Caco-2 (cell line): ENCODE data around the gene ATP13A2. TPM values are rescaled to one million over a fixed set of nuclear protein-coding genes. Genes with fewer than 3 reads are reported as not detected.

Experiments
- BruUV-seq: library from RNA; stranded (reverse); fragments of 400-500 nt; replicated peaks from 2 replicates; lab custom pipeline; 2021; lab: Mats Ljungman, UMichigan
- CTCF ChIA-PET: fragments of 300-600 bp; sonication (Branson Sonifier 250); formaldehyde crosslinking; loops from one replicate; lab custom pipeline; 2022; ENCODE audit warnings: antibody characterized with exemption; lab: Charles Lee
- POLR2A ChIA-PET: fragments of 300-600 bp; sonication (Branson Sonifier 250); formaldehyde crosslinking; loops from one replicate; lab custom pipeline; 2022; ENCODE audit warnings: antibody characterized with exemption; lab: Charles Lee
- DNase-seq, 2 experiments: peaks; one replicate each; pipeline versions ENCODE4 v3.0.0 to v3.0.0-alpha.2; 2020 to 2022
- H3K27me3 ChIP-seq: replicated peaks from 2 replicates; pipeline ENCODE4 v1.6.0; 2011; ENCODE audit warnings: low read length; ENCODE audit not compliant: control insufficient read depth, insufficient read depth
- H3K36me3 ChIP-seq: 2 replicates; pipeline ENCODE4 v1.5.1; 2011; ENCODE audit warnings: low read length; ENCODE audit not compliant: control insufficient read depth, insufficient read depth
- H3K4me1 ChIP-seq: fragments of 250-450 bp; sonication (Bioruptor Pico); 2 replicates; pipeline ENCODE4 v1.5.1; 2020; ENCODE audit warnings: mild to moderate bottlenecking
- H3K4me3 ChIP-seq: 2 replicates; pipeline ENCODE4 v1.5.1; 2011; ENCODE audit warnings: low read depth, mild to moderate bottlenecking, control low read depth, low read length
- H3K9me3 ChIP-seq: fragments of 250-450 bp; sonication (Bioruptor Pico); 2 replicates; pipeline ENCODE4 v1.5.1; 2020; ENCODE audit warnings: mild to moderate bottlenecking, moderate library complexity
- H3K27ac Mint-ChIP-seq: one replicate; pipeline ENCODE4 v1.8.0; 2022; ENCODE audit warnings: mixed read lengths; ENCODE audit not compliant: unreplicated experiment
- H3K27me3 Mint-ChIP-seq: one replicate; pipeline ENCODE4 v1.8.0; 2022; ENCODE audit warnings: mixed read lengths; ENCODE audit not compliant: insufficient read depth, unreplicated experiment
- H3K36me3 Mint-ChIP-seq: one replicate; pipeline ENCODE4 v1.8.0; 2022; ENCODE audit warnings: mild to moderate bottlenecking, mixed read lengths; ENCODE audit not compliant: insufficient read depth, unreplicated experiment
- H3K4me1 Mint-ChIP-seq: one replicate; pipeline ENCODE4 v1.8.0; 2022; ENCODE audit warnings: low read depth, mixed read lengths; ENCODE audit not compliant: unreplicated experiment
- H3K4me3 Mint-ChIP-seq: one replicate; pipeline ENCODE4 v1.8.0; 2022; ENCODE audit warnings: mild to moderate bottlenecking, moderate library complexity, mixed read lengths; ENCODE audit not compliant: unreplicated experiment
- H3K9me3 Mint-ChIP-seq: one replicate; pipeline ENCODE4 v1.8.0; 2022; ENCODE audit warnings: mixed read lengths; ENCODE audit not compliant: unreplicated experiment
- intact Hi-C: fragments of 100-400 bp; cut with micrococcal nuclease; formaldehyde crosslinking; loops from one replicate; pipeline ENCODE4 v1.10.0; 2022; ENCODE audit not compliant: unreplicated experiment
- total RNA-seq: library from RNA; stranded (reverse); gene quantifications from 2 replicates; pipeline ENCODE4 v1.2.3, GENCODE V29; 2022
- TF ChIP-seq, protein P1 (sequence below), 2 experiments: fragments of 200-600 bp in 1 of 2; IDR thresholded peaks; 1 replicate in 1 of 2; 2 replicates in 1 of 2; pipeline versions ENCODE4 v1.5.1 to v1.8.0; 2011 to 2022; ENCODE audit warnings: antibody characterized with exemption in 1 of 2, control low read depth in 1 of 2, inconsistent platforms in 1 of 2, low read depth in 1 of 2, low read length in 1 of 2, mild to moderate bottlenecking in 1 of 2, moderate library complexity in 1 of 2; ENCODE audit not compliant: insufficient read depth in 1 of 2, severe bottlenecking in 1 of 2, unreplicated experiment in 1 of 2

ATP13A2 gene
- total RNA-seq, 1 experiment from 2014 or later, result 58.4 TPM

DNA sequence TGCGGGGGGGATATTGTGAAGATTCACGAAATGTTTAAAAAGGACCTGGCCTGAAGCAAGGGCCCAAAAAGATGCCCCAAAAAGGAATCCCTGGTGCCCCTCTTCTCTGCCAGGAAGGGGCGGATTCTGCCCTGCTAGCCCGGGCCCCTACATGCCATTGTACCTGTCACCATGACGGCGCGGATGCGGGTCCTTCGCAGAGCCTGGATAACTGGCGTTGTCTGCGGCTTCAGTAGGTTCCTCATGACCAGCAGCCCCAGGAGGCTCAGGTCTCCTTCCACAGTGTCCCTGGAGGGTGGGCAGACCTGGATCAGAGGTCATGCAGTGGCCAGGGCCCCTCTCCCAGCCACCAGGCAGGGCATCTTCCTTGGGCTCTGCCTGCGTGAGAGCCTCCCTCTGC, 20.2 kb downstream of the ATP13A2 start:
- Mint-ChIP-seq H3K9me3 (no peaks in the 10 kb centered on the region), H3K4me1 (no peaks in the 10 kb centered on the region), H3K36me3 (peaks cover 7% of the 10 kb centered on the region), H3K27me3 (no peaks in the 10 kb centered on the region), H3K27ac (no peak overlapping the region), H3K4me3 (no peak overlapping the region)
- intact Hi-C loops, result no loop called here
- BruUV-seq, result no TSS peak
- Histone ChIP-seq H3K4me1 (no peaks in the 10 kb centered on the region), H3K36me3 (no peaks in the 10 kb centered on the region), H3K9me3 (no peaks in the 10 kb centered on the region), H3K27me3 (no peaks in the 10 kb centered on the region), H3K4me3 (no peak overlapping the region)
- TF ChIP-seq, protein P1, sequence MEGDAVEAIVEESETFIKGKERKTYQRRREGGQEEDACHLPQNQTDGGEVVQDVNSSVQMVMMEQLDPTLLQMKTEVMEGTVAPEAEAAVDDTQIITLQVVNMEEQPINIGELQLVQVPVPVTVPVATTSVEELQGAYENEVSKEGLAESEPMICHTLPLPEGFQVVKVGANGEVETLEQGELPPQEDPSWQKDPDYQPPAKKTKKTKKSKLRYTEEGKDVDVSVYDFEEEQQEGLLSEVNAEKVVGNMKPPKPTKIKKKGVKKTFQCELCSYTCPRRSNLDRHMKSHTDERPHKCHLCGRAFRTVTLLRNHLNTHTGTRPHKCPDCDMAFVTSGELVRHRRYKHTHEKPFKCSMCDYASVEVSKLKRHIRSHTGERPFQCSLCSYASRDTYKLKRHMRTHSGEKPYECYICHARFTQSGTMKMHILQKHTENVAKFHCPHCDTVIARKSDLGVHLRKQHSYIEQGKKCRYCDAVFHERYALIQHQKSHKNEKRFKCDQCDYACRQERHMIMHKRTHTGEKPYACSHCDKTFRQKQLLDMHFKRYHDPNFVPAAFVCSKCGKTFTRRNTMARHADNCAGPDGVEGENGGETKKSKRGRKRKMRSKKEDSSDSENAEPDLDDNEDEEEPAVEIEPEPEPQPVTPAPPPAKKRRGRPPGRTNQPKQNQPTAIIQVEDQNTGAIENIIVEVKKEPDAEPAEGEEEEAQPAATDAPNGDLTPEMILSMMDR (IDR thresholded peaks at IDR 0.05; ENCODE audit: insufficient read depth in 1 of 2, low read depth in 1 of 2, low read length in 1 of 2, severe bottlenecking in 1 of 2, unreplicated experiment in 1 of 2), result no peak
- POLR2A ChIA-PET, result no interaction called here
- no peak for DNase-seq
- CTCF ChIA-PET, result no interaction called here

DNA sequence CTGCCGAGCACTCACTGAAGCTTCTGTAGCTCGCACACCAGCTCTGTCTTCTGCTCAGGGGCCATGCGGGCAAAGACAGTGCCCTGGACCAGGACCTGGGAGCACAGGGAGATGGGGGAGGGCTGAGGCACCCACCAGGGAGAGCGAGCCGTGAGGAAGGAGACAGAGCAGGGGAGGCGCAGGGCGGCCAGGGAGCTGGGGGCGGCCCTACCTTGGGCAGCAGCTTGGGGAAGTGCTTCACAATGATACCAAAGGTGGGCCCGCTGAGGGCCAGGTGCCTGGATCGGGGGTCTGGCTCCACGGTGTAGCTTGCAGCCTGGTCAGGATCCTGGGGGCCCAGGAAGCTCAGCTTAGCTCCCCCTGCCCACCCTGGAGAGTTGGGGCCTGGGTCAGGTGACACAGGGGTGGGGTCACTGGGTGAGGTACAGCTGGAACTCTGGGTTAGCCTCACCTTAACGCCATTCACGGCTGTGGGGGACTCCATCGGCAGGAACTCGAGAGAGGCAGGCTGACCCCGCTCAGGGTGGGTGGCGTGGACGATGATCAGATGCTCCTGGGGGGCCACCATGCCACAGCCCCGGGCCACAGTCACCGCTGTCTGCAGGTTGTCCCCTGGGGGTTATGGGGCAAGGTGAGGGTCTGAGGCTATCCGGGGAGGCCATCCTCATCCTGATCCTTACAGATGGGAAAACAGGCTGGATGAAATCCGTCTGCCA, 21.9 kb downstream of the ATP13A2 start:
- no peak overlapping the region for H3K4me3 Mint-ChIP-seq
- peaks cover 7% of the 10 kb centered on the region for H3K36me3 Mint-ChIP-seq
- no peaks in the 10 kb centered on the region for H3K9me3 Mint-ChIP-seq
- no peaks in the 10 kb centered on the region for H3K9me3 ChIP-seq
- no peak overlapping the region for H3K4me3 ChIP-seq
- H3K27me3 Mint-ChIP-seq, result no peaks in the 10 kb centered on the region
- CTCF ChIA-PET, result no interaction called here
- TF ChIP-seq, protein P1 (IDR thresholded peaks at IDR 0.05; ENCODE audit: insufficient read depth in 1 of 2, low read depth in 1 of 2, low read length in 1 of 2, severe bottlenecking in 1 of 2, unreplicated experiment in 1 of 2), result no peak
- no peak overlapping the region for H3K27ac Mint-ChIP-seq
- POLR2A ChIA-PET, result no interaction called here
- H3K27me3 ChIP-seq, result no peaks in the 10 kb centered on the region
- H3K4me1 Mint-ChIP-seq, result no peaks in the 10 kb centered on the region
- no peaks in the 10 kb centered on the region for H3K36me3 ChIP-seq
- BruUV-seq, result no TSS peak
- intact Hi-C loops, result no loop called here
- DNase-seq, result no peak
- H3K4me1 ChIP-seq, result no peaks in the 10 kb centered on the region

DNA sequence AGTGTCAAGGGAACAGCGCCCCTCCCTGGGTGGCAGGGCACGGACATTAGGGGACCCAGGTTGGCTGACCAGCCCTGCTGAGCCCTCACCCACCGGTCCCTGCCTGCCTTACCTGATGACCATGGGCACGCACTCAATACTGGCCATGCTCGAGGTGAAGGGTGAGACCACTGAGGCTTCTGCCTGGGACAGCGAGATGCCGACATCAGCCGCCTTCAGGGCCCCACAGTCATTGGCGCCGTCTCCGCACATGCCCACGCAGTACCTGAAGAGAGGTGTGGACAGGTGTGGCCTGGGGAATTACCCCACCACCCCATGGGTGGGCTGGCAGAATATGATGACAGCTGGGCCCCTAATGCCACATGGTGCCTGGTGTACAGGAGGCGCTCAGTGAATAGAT, 23.5 kb downstream of the ATP13A2 start:
- Histone ChIP-seq H3K4me1 (no peaks in the 10 kb centered on the region), H3K4me3 (no peak overlapping the region), H3K27me3 (no peaks in the 10 kb centered on the region), H3K9me3 (no peaks in the 10 kb centered on the region), H3K36me3 (no peaks in the 10 kb centered on the region)
- POLR2A ChIA-PET, result no interaction called here
- Mint-ChIP-seq H3K27me3 (no peaks in the 10 kb centered on the region), H3K9me3 (no peaks in the 10 kb centered on the region), H3K4me1 (peaks cover 5% of the 10 kb centered on the region), H3K4me3 (no peak overlapping the region), H3K36me3 (peaks cover 7% of the 10 kb centered on the region), H3K27ac (no peak overlapping the region)
- TF ChIP-seq, protein P1 (IDR thresholded peaks at IDR 0.05; ENCODE audit: insufficient read depth in 1 of 2, low read depth in 1 of 2, low read length in 1 of 2, severe bottlenecking in 1 of 2, unreplicated experiment in 1 of 2), result no peak
- CTCF ChIA-PET, result no interaction called here
- no TSS peak for BruUV-seq
- no peak for DNase-seq
- intact Hi-C loops, result no loop called here
